IMR-90 (cell line): ENCODE measurements around the gene GPC5. TPM values are rescaled to one million over a fixed set of nuclear protein-coding genes. Genes with fewer than 3 reads are reported as not detected.

Experiments used
- ATAC-seq: fragments of 200-7000 bp; cut with Tn5 transposase; 2 replicates; pipeline ENCODE4 v1.9.1; 2020; ENCODE audit warnings: low read depth, mild to moderate bottlenecking, moderate library complexity
- BruUV-seq: library from RNA; stranded (reverse); fragments of 400-500 nt; replicated peaks from 2 replicates; lab custom pipeline; 2021; lab: Mats Ljungman, UMichigan
- CTCF ChIA-PET: fragments of 300-600 bp; formaldehyde crosslinking; extraction: SDS; loops from one replicate; lab custom pipeline; 2021; ENCODE audit warnings: antibody characterized with exemption; lab: Yijun Ruan, JAX
- POLR2A ChIA-PET: fragments of 300-600 bp; sonication (Branson Sonifier 250); formaldehyde crosslinking; loops from one replicate; lab custom pipeline; 2022; ENCODE audit warnings: antibody characterized with exemption; ENCODE audit not compliant: unreplicated experiment; lab: Charles Lee
- DNase-seq: peaks from one replicate; pipeline ENCODE4 v3.0.0; 2013
- H2AFZ ChIP-seq: replicated peaks from 2 replicates; pipeline ENCODE3; 2013; ENCODE audit warnings: low read length, mild to moderate bottlenecking; ENCODE audit not compliant: poor library complexity
- H2AK5ac ChIP-seq: 2 replicates; pipeline ENCODE4 v1.6.1; 2013; ENCODE audit warnings: low read depth, low read length, inconsistent platforms
- H2AK9ac ChIP-seq: replicated peaks from 2 replicates; pipeline ENCODE3; 2013; ENCODE audit warnings: mild to moderate bottlenecking, low read depth, low read length, moderate library complexity; ENCODE audit not compliant: poor library complexity
- H2BK120ac ChIP-seq: 2 replicates; pipeline ENCODE4 v1.6.1; 2013; ENCODE audit warnings: low read depth, low read length, inconsistent platforms
- H2BK15ac ChIP-seq: 3 replicates; pipeline ENCODE4 v1.6.1; 2013; ENCODE audit warnings: low read depth, low read length, inconsistent platforms
- H2BK20ac ChIP-seq: 2 replicates; pipeline ENCODE4 v1.6.1; 2013; ENCODE audit warnings: low read depth, mild to moderate bottlenecking, inconsistent platforms, low read length, moderate library complexity
- H2BK5ac ChIP-seq: 2 replicates; pipeline ENCODE4 v1.6.1; 2013; ENCODE audit warnings: mild to moderate bottlenecking, low read depth, low read length, inconsistent platforms; ENCODE audit not compliant: poor library complexity, severe bottlenecking
- H3K14ac ChIP-seq: replicated peaks from 2 replicates; pipeline ENCODE4 v1.6.1; 2013; ENCODE audit warnings: low read depth, low read length, inconsistent platforms
- H3K18ac ChIP-seq: 2 replicates; pipeline ENCODE4 v1.6.1; 2013; ENCODE audit warnings: low read depth, low read length, control low read depth
- H3K23ac ChIP-seq: 2 replicates; pipeline ENCODE4 v1.6.1; 2013; ENCODE audit warnings: low read depth, low read length, inconsistent platforms
- H3K27ac ChIP-seq: 2 replicates; pipeline ENCODE4 v1.5.1; 2013; ENCODE audit warnings: mild to moderate bottlenecking, control low read depth, low read length; ENCODE audit not compliant: insufficient read depth
- H3K27me3 ChIP-seq: 2 replicates; pipeline ENCODE4 v1.6.1; 2013; ENCODE audit warnings: low read length; ENCODE audit not compliant: control insufficient read depth, insufficient read depth
- H3K36me3 ChIP-seq: 2 replicates; pipeline ENCODE4 v1.6.1; 2013; ENCODE audit warnings: low read length, mixed read lengths; ENCODE audit not compliant: control insufficient read depth, insufficient read depth
- H3K4ac ChIP-seq: 2 replicates; pipeline ENCODE4 v1.6.1; 2013; ENCODE audit warnings: low read depth, low read length, inconsistent platforms
- H3K4me1 ChIP-seq: 2 replicates; pipeline ENCODE4 v1.6.1; 2013; ENCODE audit warnings: low read length, mixed read lengths; ENCODE audit not compliant: control insufficient read depth, insufficient read depth
- H3K4me2 ChIP-seq: 2 replicates; pipeline ENCODE4 v1.6.1; 2013; ENCODE audit warnings: low read depth, mild to moderate bottlenecking, control low read depth, low read length, moderate library complexity
- H3K4me3 ChIP-seq: 2 replicates; pipeline ENCODE4 v1.5.1; 2013; ENCODE audit warnings: low read depth, mild to moderate bottlenecking, control low read depth, low read length, moderate library complexity; ENCODE audit not compliant: insufficient read depth
- H3K56ac ChIP-seq: 2 replicates; pipeline ENCODE4 v1.6.1; 2013; ENCODE audit warnings: low read length, inconsistent platforms; ENCODE audit not compliant: insufficient read depth; ENCODE audit errors: extremely low read depth
- H3K79me1 ChIP-seq, 2 experiments: 2 replicates each; pipeline ENCODE4 v1.6.1; 2013; ENCODE audit warnings: low read length in 2 of 2, inconsistent platforms in 1 of 2, low read depth in 1 of 2
- H3K9ac ChIP-seq: 2 replicates; pipeline ENCODE4 v1.6.1; 2013; ENCODE audit warnings: low read depth, low read length, control low read depth
- H3K9me1 ChIP-seq: 2 replicates; pipeline ENCODE4 v1.6.1; 2013; ENCODE audit warnings: low read length, inconsistent platforms; ENCODE audit not compliant: insufficient read depth
- H3K9me3 ChIP-seq: 2 replicates; pipeline ENCODE4 v1.6.1; 2013; ENCODE audit warnings: low read length; ENCODE audit not compliant: control insufficient read depth, insufficient read depth
- H4K20me1 ChIP-seq: 2 replicates; pipeline ENCODE4 v1.6.1; 2013; ENCODE audit warnings: low read length, inconsistent platforms; ENCODE audit not compliant: insufficient read depth
- H4K5ac ChIP-seq: 2 replicates; pipeline ENCODE4 v1.6.1; 2013; ENCODE audit warnings: mild to moderate bottlenecking, low read depth, low read length, control low read depth
- H4K8ac ChIP-seq, 2 experiments: 2 replicates each; pipeline ENCODE4 v1.6.1; 2013; ENCODE audit warnings: low read depth in 2 of 2, low read length in 2 of 2, control low read depth in 1 of 2, inconsistent platforms in 1 of 2
- H4K91ac ChIP-seq: 2 replicates; pipeline ENCODE4 v1.6.1; 2013; ENCODE audit warnings: low read depth, low read length, inconsistent platforms; ENCODE audit not compliant: insufficient read depth
- CHD1 ChIP-seq: IDR thresholded peaks from 2 replicates; pipeline ENCODE4 v1.6.1; 2012; ENCODE audit warnings: low read depth, low read length, improper control_type of control experiment
- FOS ChIP-seq: fragments of 150-350 bp; IDR thresholded peaks from 2 replicates; pipeline ENCODE4 v1.6.1; 2016; ENCODE audit warnings: low read depth, low read length
- MAFK ChIP-seq: IDR thresholded peaks from 2 replicates; pipeline ENCODE4 v1.6.1; 2012; ENCODE audit warnings: low read depth, low read length, improper control_type of control experiment
- POLR2A ChIP-seq: IDR thresholded peaks from 2 replicates; pipeline ENCODE4 v1.6.1; 2012; ENCODE audit warnings: mild to moderate bottlenecking, low read depth, low read length
- RAD21 ChIP-seq: IDR thresholded peaks from 2 replicates; pipeline ENCODE4 v1.6.1; 2012; ENCODE audit warnings: low read length, improper control_type of control experiment
- RCOR1 ChIP-seq: IDR thresholded peaks from 2 replicates; pipeline ENCODE4 v1.6.1; 2012; ENCODE audit warnings: mild to moderate bottlenecking, low read length, improper control_type of control experiment; ENCODE audit not compliant: insufficient replicate concordance
- SMC3 ChIP-seq: fragments of 150-350 bp; IDR thresholded peaks from 2 replicates; pipeline ENCODE4 v1.6.1; 2016; ENCODE audit warnings: low read depth, mild to moderate bottlenecking, antibody characterized with exemption, low read length, moderate library complexity
- dilution Hi-C: fragments of 300-500 bp; cut with HindIII; formaldehyde crosslinking; loops from one replicate; pipeline ENCODE4 v1.14.3; 2018; ENCODE audit warnings: low sequenced_read_pairs; ENCODE audit not compliant: unreplicated experiment
- in situ Hi-C: fragments of 300-500 bp; cut with MboI; formaldehyde crosslinking; loops from 3 replicates; pipeline ENCODE4 v1.14.3; 2019; ENCODE audit warnings: low sequenced_read_pairs, inconsistent platforms, mixed read lengths
- intact Hi-C: fragments of 100-400 bp; cut with micrococcal nuclease; formaldehyde crosslinking; loops from 2 replicates; pipeline ENCODE4 v1.10.0; 2022
- polyA plus RNA-seq, 3 experiments: library from polyadenylated mRNA; depleted of rRNA; stranded (reverse); fragments of >200 nt; gene quantifications; 2 replicates each; pipeline ENCODE4 v1.2.3, GENCODE V29; 2012; ENCODE audit warnings: low replicate concordance in 1 of 3
- total RNA-seq: library from RNA; depleted of rRNA; stranded (reverse); fragments of >200 nt; gene quantifications from 2 replicates; pipeline ENCODE4 v1.2.3, GENCODE V29; 2012
- TF ChIP-seq, protein P1 (sequence below): fragments of 150-350 bp; IDR thresholded peaks from 2 replicates; pipeline ENCODE4 v1.6.1; 2016; ENCODE audit warnings: low read depth, mild to moderate bottlenecking, low read length, moderate library complexity, borderline replicate concordance
- TF ChIP-seq, protein P2 (sequence below): conservative IDR thresholded peaks from 2 replicates; pipeline ENCODE4 v1.5.1; 2012; ENCODE audit warnings: mild to moderate bottlenecking, low read depth, low read length, improper control_type of control experiment

GPC5 gene
- total and polyA plus RNA-seq, 2 of the 4 experiments (the other 2 are of a cell fraction), result 0.94 to 1.8 TPM

DNA sequence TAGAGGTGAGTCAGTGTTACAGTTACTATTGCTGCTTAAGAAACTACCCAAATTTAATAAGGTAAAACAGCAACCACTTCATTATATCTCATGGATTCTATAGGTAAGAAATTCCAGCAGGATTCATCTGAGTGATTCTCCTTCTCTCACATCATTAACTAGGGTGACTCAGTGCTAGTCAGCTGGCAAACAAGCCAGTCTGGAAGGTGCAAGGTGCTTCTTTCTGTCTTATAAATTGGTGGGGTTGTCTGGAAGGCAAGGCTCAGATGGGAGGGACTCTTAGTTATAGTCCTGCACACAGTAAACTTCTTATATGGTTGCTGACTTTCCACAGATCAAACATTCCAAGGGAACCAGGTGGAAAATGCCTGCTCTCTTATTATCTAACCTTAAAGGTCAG lies 484.5 kb downstream of the GPC5 start:
- BruUV-seq, result no TSS peak
- no peaks in the 10 kb centered on the region for H3K79me1 ChIP-seq
- ChIA-PET CTCF (no interaction called here), POLR2A (no interaction called here)
- in situ Hi-C loops (no loop called here), dilution Hi-C loops (no loop called here), intact Hi-C loops (no loop called here)
- H3K4ac ChIP-seq, result no peak overlapping the region
- H3K23ac ChIP-seq, result no peak overlapping the region
- TF ChIP-seq FOS (no peak), SMC3 (no peak), CHD1 (no peak), MAFK (no peak), RCOR1 (no peak), RAD21 (no peak), POLR2A (no peak)
- TF ChIP-seq, protein P1, sequence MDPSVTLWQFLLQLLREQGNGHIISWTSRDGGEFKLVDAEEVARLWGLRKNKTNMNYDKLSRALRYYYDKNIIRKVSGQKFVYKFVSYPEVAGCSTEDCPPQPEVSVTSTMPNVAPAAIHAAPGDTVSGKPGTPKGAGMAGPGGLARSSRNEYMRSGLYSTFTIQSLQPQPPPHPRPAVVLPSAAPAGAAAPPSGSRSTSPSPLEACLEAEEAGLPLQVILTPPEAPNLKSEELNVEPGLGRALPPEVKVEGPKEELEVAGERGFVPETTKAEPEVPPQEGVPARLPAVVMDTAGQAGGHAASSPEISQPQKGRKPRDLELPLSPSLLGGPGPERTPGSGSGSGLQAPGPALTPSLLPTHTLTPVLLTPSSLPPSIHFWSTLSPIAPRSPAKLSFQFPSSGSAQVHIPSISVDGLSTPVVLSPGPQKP, result no peak
- TF ChIP-seq, protein P2, sequence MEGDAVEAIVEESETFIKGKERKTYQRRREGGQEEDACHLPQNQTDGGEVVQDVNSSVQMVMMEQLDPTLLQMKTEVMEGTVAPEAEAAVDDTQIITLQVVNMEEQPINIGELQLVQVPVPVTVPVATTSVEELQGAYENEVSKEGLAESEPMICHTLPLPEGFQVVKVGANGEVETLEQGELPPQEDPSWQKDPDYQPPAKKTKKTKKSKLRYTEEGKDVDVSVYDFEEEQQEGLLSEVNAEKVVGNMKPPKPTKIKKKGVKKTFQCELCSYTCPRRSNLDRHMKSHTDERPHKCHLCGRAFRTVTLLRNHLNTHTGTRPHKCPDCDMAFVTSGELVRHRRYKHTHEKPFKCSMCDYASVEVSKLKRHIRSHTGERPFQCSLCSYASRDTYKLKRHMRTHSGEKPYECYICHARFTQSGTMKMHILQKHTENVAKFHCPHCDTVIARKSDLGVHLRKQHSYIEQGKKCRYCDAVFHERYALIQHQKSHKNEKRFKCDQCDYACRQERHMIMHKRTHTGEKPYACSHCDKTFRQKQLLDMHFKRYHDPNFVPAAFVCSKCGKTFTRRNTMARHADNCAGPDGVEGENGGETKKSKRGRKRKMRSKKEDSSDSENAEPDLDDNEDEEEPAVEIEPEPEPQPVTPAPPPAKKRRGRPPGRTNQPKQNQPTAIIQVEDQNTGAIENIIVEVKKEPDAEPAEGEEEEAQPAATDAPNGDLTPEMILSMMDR, result no peak
- H3K9me1 ChIP-seq, result no peaks in the 10 kb centered on the region
- no peak overlapping the region for H3K14ac ChIP-seq
- H2AK9ac ChIP-seq, result no peak overlapping the region
- H3K4me3 ChIP-seq, result no peak overlapping the region
- no peak overlapping the region for H2AK5ac ChIP-seq
- no peak overlapping the region for H3K27ac ChIP-seq
- H2BK15ac ChIP-seq, result no peak overlapping the region
- H3K36me3 ChIP-seq, result no peaks in the 10 kb centered on the region
- no peak for ATAC-seq
- H3K9ac ChIP-seq, result no peak overlapping the region
- H4K5ac ChIP-seq, result no peak overlapping the region
- no peaks in the 10 kb centered on the region for H4K20me1 ChIP-seq
- 0 out of 2 replicates have a peak, but pooled peaks cover 2% of the 10 kb centered on the region for H3K9me3 ChIP-seq
- H3K4me1 ChIP-seq, result no peaks in the 10 kb centered on the region
- H3K27me3 ChIP-seq, result no peaks in the 10 kb centered on the region
- H2BK5ac ChIP-seq, result no peak overlapping the region
- no peak overlapping the region for H2AFZ ChIP-seq
- H4K91ac ChIP-seq, result no peak overlapping the region
- H3K56ac ChIP-seq, result no peak overlapping the region
- H3K18ac ChIP-seq, result no peak overlapping the region
- no peak overlapping the region for H2BK20ac ChIP-seq
- no peak for DNase-seq
- no peak overlapping the region for H4K8ac ChIP-seq
- H3K4me2 ChIP-seq, result no peak overlapping the region
- no peak overlapping the region for H2BK120ac ChIP-seq
